Mucosa of descending colon (tissue), 3 donors: ENCODE measurements around the gene PRM2. TPM values are rescaled to one million over a fixed set of nuclear protein-coding genes. Genes with fewer than 3 reads are reported as not detected.

Experiments
- ATAC-seq: fragments of 200-7000 bp; cut with Tn5 transposase; one replicate; pipeline ENCODE4 v1.9.1; 2020; ENCODE audit warnings: mild to moderate bottlenecking, moderate library complexity
- DNase-seq, 3 donors: peaks; one replicate each; pipeline ENCODE4 v3.0.0-alpha.2; 2020
- H3K36me3 ChIP-seq: fragments of 200-600 bp; one replicate; pipeline ENCODE4 v1.8.0; 2021; ENCODE audit warnings: low read depth, mild to moderate bottlenecking
- H3K4me1 ChIP-seq: fragments of 200-600 bp; one replicate; pipeline ENCODE4 v1.8.0; 2021; ENCODE audit warnings: low read depth, mild to moderate bottlenecking
- H3K4me3 ChIP-seq: fragments of 200-600 bp; one replicate; pipeline ENCODE4 v1.8.0; 2021; ENCODE audit warnings: mild to moderate bottlenecking
- H3K9me3 ChIP-seq: fragments of 200-600 bp; one replicate; pipeline ENCODE4 v1.8.0; 2021; ENCODE audit warnings: mild to moderate bottlenecking
- intact Hi-C, 2 donors: fragments of 100-400 bp; cut with DNase I in 1 of 2; cut with micrococcal nuclease in 1 of 2; formaldehyde crosslinking; loops; one replicate each; pipeline versions ENCODE4 v1.11.0 to v1.11.1; 2022; cut with DNase I, micrococcal nuclease
- microRNA-seq: library from miRNA; unstranded; fragments of <30 nt; microRNA quantifications from one replicate; pipeline ENCODE4, GENCODE V29; 2019
- total RNA-seq, 3 donors: library from RNA; stranded (reverse); fragmentation: NEBNext Ultra II Directional in 2 of 3; extraction: Animal tissue kit (Norgen Biotek cat#: 25700) in 2 of 3; gene quantifications; one replicate each; pipeline versions ENCODE4 v1.2.1 to v1.2.4, GENCODE V29; 2021 to 2023
- TF ChIP-seq, protein P1 (sequence below): fragments of 200-600 bp; IDR thresholded peaks from one replicate; pipeline ENCODE4 v1.8.0; 2022; ENCODE audit warnings: antibody characterized with exemption, mild to moderate bottlenecking
- donor health status: DM: no; HTN: no; CAD: no; lungs with moderate emphysema.
- donor health status: DM: no; HTN: no; CAD: no.
- donor health status: DM: no; HTN: yes; CAD: no.

The PRM2 gene
- total RNA-seq, 3 donors from 2014 or later: not detected

DNA sequence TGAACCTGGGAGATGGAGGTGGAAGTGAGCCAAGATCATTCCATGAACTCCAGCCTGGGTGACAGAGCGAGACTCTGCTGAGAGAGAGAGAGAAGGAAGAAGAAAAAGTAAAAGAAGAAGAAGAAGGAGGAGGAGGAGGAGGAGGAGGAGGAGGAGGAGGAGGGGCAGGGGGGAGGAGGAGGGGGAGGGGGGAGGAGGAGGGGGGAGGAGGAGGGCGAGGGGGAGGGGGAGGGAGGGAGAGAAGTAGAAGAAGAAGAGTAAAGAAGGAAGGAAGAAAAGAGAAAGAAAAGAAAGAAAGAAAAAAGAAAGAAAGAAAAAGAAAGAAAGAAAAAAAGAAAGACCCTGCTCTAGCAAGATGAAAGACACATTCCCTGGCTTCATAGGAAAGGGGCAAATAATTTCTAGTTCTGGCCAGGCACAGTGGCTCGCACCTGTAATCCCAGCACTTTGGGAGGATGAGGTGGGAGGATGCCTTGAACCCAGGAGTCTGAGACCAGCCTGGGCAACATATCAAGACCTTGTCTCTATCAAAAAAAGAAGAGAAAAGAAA lies 43.9 kb downstream of the PRM2 start:
- Histone ChIP-seq H3K36me3 (no peaks in the 10 kb centered on the region), H3K4me3 (no peak overlapping the region), H3K4me1 (peaks cover 6% of the 10 kb centered on the region), H3K9me3 (no peaks in the 10 kb centered on the region)
- TF ChIP-seq, protein P1, sequence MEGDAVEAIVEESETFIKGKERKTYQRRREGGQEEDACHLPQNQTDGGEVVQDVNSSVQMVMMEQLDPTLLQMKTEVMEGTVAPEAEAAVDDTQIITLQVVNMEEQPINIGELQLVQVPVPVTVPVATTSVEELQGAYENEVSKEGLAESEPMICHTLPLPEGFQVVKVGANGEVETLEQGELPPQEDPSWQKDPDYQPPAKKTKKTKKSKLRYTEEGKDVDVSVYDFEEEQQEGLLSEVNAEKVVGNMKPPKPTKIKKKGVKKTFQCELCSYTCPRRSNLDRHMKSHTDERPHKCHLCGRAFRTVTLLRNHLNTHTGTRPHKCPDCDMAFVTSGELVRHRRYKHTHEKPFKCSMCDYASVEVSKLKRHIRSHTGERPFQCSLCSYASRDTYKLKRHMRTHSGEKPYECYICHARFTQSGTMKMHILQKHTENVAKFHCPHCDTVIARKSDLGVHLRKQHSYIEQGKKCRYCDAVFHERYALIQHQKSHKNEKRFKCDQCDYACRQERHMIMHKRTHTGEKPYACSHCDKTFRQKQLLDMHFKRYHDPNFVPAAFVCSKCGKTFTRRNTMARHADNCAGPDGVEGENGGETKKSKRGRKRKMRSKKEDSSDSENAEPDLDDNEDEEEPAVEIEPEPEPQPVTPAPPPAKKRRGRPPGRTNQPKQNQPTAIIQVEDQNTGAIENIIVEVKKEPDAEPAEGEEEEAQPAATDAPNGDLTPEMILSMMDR: no peak
- no peak for ATAC-seq
- intact Hi-C loops: no loop called here
- no peak for DNase-seq

DNA sequence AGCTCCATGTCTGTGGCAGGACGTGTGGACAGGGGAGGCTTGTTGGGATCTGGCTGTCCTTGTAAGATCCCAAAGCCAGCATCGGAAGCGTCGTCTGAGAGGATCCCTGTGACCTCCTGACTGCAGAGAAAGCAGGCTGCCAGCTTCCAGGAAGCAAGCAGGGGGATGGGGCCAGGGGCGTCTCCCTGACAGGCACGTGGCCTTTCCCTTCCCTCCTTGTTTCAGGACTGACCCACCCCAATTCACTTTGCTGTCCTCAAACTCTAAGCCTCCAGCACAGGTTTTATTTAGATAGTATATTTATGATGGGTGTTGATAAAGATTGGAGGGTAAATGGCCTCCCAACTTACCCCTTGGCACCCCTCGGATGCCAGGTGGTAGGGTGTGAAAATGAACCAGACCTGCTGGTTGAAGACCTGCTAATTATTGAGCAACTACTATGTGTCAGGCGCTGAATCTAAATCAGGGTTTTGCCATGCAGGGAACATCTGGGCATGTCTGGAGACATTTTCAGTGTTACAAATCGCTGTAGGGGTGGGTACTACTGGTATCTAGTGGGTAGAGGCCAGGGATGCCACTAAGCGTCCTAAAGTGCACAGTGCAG lies 44.8 kb downstream of the PRM2 start:
- ATAC-seq (no peak), DNase-seq (no peak)
- Histone ChIP-seq H3K4me1 (peaks cover 6% of the 10 kb centered on the region), H3K9me3 (no peaks in the 10 kb centered on the region), H3K4me3 (no peak overlapping the region), H3K36me3 (no peaks in the 10 kb centered on the region)
- intact Hi-C loops: no loop called here
- TF ChIP-seq, protein P1: no peak

DNA sequence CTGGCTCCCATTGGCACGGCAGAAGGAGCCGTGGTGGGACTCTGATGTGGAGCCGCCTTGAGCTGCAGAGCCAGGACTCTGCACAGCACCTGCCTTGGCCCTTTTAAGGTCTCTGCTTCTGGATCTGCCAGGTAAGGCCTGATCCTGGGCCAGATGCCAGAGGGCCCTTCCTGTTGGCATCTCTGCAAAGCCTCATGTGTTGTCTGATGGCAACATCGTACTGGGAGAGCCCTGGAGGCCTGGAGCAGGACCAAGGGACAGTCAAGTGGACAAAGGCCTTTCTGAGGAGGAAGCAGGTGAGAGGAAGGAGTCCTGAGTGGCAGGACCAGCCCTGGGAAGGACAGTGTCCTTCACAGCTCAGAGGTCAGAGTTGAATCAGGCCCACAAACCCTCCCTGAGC lies 46.4 kb downstream of the PRM2 start:
- TF ChIP-seq, protein P1: no peak
- peaks cover 4% of the 10 kb centered on the region for H3K4me1 ChIP-seq
- no peaks in the 10 kb centered on the region for H3K36me3 ChIP-seq
- no peak overlapping the region for H3K4me3 ChIP-seq
- DNase-seq (peak; percentile 49 to 84 (median 57)), ATAC-seq (peak; percentile 63)
- intact Hi-C loops: no loop called here
- no peaks in the 10 kb centered on the region for H3K9me3 ChIP-seq

DNA sequence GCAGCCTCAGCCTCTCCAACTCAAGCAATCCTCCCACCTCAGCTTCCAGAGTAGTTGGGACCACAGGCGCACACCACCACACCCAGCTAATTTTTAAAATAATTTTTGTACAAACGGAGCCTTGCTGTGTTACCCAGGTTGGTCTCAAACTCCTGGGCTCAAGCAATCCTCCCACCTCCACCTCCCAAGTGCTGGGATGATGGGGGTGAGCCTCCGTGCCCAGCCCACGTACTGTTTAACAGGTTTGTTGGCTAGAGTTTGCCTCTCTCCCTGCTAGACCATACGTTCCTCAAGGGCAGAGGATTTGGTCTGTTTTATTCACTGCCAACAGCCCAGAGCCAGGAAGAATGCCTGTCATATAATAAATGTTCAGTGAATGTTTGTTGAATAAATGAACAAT lies 46.8 kb downstream of the PRM2 start:
- Histone ChIP-seq H3K4me3 (no peak overlapping the region), H3K9me3 (no peaks in the 10 kb centered on the region), H3K36me3 (no peaks in the 10 kb centered on the region), H3K4me1 (peaks cover 4% of the 10 kb centered on the region)
- no peak for DNase-seq
- intact Hi-C loops: no loop called here
- TF ChIP-seq, protein P1: no peak
- ATAC-seq: no peak

DNA sequence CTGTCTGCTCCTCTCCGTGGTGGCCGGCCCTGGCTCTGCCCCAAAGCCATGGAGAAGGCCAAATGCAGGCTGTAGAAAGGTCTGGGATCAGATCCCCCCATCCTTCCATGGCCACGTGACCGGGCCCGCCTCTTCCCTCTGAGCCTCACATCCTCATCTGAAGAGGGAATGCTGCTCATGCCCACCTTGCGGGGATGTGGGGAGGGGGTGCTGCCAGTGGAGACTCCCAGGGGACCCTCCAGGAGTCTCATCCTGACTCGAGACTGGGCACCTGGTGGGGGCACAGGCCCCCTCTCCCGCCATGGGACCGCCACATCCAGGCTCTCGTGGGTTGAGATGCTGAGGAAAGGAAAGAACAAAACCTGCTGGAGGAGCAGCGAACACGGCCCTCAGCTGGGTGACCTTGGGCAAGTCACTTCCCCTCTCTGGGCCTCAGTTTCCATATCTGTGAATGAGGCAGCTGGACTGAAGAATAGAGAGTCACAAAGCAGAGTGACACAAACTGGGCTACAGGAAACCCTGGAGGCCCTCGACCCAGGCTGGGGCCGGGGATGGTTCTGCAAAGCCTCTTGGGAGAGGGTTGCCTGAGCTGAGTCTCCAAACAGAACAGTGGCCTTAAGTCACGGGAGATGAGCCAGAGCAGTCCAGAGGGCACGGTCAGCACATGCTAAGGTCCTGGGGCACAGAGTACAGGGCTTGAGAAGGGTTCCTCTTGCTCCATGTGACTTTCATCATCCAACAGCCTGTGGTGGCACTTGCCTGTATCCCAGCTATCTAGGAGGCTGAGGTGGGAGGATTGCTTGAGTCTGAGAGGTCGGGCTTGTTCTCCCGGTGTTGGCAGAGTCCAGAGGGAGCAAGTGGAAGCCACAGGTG lies 50.4 kb downstream of the PRM2 start:
- peaks cover 4% of the 10 kb centered on the region for H3K4me1 ChIP-seq
- TF ChIP-seq, protein P1: no peak
- DNase-seq (peak in 1 of 3 donors; percentile 67), ATAC-seq (no peak)
- intact Hi-C loops: no loop called here
- no peaks in the 10 kb centered on the region for H3K36me3 ChIP-seq
- no peaks in the 10 kb centered on the region for H3K9me3 ChIP-seq
- H3K4me3 ChIP-seq: no peak overlapping the region

Small RNA genes lying within 50 kb of the gene (microRNA-seq; reads per million reads assigned to microRNA genes)
- not detected for gene MIR548H2

Other genes starting within 250 kb of the PRM2 start
- gene SOCS1, start 20.3 kb downstream of the PRM2 start, total RNA-seq: 1 to 10 TPM; 4.0 to 6.5 (median 4.1) TPM
- not detected for gene TNP2, start 7.2 kb downstream of the PRM2 start, total RNA-seq
- gene PRM3, start 2.9 kb downstream of the PRM2 start, total RNA-seq: not detected
- not detected for gene PRM1, start 4.8 kb upstream of the PRM2 start, total RNA-seq
- 10 to 100 TPM in 1 of 3 donors, 1 to 10 TPM in 2; 2.1 to 12.1 (median 7.0) TPM for gene RMI2, start 69.0 kb upstream of the PRM2 start, total RNA-seq